PC-9 (cell line): ENCODE data around the gene ANKRD6.

Source experiments
- CTCF ChIP-seq: fragments of 200-600 bp; sonication (generic); conservative IDR thresholded peaks from 2 replicates; pipeline ENCODE4 v1.6.1; 2017; ENCODE audit warnings: mixed run types, antibody characterized with exemption, mild to moderate bottlenecking, moderate library complexity
- EZH2 ChIP-seq: fragments of 200-600 bp; sonication (generic); IDR thresholded peaks from 2 replicates; pipeline ENCODE4 v1.8.0; 2017; ENCODE audit warnings: antibody characterized with exemption, low read depth

- TF ChIP-seq EZH2 (no peak), CTCF (no peak)
Observed at GRCh38 chr6:89591745-89592144, 158.8 kb downstream of the ANKRD6 start.
